ENCODE results near the gene KCNH2.

KCNH2 gene

DNA sequence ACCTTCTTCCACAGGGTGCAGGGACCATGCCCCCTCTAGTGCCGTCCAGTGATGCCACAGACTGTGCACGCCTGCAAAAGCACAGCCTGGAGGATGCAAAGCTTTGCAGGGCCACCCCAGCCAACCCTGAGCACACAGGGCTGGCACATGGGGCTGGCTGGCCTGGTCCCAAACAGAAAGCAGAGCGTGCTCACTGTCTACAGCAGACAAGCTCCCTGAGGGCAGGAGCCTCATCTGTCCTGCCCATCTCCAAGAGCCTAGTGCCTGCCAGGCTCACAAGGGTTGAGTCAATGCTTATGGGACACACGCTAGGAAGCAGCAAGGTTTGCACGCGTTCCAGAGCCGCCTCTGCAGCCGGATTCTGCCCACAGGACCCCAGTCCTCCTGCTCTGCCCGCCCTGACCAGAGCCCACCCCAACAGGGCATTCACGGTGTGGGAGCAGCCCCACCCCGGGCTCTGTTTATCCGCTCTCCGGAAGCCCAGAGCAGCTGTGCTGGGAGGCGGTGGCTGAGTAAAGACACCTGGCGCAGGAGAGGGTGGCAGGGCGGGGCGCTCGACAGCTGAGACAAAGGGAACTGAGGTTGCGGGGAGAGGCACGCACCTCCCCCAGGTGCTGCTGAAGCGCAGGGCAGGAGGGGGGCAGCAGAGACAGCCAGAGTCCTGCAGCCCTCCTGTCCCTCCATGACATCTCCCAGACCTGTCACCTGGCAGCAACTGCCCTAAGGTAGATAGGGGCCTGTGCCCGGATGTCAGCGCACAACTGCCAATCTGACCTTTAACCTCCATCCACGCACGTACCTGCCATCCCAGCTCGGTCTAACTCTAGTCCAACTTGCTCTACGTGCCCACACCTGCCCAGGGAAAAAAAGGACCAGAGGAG, 4.3 kb downstream of the KCNH2 start:
- DNase-seq, result peak in 1 of 2 donors; percentile 27

- DNase-seq, result no peak
Observed at GRCh38 chr7:150972741-150973140, 5.4 kb downstream of the KCNH2 start.

GRCh38 chr7:150972023-150972468, 6.1 kb downstream of the KCNH2 start:
- DNase-seq, result no peak

GRCh38 chr7:150971242-150972022, 6.7 kb downstream of the KCNH2 start:
- no peak for DNase-seq

GRCh38 chr7:150970424-150970823, 7.7 kb downstream of the KCNH2 start:
- DNase-seq, result no peak

DNA sequence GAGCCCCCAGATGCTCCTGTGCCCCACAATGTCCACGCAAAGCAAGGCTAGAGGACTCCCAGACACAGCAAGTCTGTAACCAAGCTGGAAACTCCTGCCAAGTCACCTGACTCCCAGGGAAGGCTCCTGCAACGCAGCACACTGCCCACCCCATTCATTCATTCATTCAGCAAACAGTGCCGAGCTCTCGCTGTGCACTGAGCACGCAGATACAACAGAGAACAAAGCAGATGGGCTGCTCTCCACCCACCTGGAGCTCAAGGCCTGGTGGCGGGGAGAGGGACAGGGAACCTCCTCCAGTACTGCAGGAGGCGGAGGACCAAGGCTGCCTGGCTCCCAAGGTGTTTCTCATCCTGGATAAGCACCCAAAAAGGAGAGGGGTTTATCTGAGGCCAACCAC, 8.6 kb downstream of the KCNH2 start:
- no peak for DNase-seq

DNA sequence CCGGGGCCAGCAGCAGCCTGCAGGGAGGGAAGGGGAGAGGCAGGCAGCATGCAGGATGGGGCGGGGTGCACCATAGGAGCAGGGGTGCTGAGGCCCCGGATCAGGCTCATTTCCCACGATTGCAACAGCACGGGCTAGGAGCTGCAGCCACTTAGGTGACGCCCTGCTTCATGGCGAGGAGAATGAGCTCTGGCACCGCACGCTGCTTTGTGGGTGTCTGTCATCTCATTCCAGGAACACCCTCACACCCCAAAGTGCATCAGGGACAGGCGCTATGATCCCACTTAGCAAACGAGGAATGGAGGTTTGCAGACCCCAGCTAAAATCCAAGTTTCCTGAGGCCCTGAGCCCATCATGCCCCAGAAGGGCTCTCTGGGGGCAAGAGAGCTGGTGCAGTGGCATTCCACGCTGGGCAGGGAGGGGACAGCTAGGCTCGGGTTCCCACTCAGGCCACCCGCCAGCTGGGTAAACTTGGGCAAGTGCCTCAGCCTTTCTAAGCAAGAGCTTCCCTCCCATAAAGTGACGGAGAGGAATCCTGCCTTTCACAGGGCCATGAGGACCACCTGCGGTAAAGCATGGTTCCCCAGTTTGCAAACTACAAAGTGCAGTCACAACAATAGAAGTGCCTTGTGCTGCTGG, 9.3 kb downstream of the KCNH2 start:
- no peak for DNase-seq

GRCh38 chr7:150968056-150968733, 9.9 kb downstream of the KCNH2 start:
- DNase-seq, result no peak

DNA sequence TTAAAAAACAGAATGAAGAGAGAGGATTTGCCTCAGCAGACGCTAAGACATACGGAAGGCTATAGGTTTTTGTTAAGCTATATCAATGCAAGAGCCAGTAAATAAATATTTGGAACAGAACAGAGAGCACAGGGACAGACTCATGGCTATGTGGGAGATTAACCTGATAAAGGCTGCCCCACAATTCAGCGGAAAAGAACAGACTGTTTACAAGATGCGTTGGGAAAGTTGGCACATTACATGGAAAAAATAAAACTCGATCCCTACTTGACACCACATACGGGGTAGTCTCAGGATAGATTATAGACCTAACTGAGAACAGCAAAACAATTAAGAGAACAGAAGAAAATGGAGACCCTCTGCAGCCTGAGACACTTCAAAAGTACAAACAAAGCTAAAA, 10.8 kb downstream of the KCNH2 start:
- DNase-seq, result no peak

- DNase-seq, result no peak
Observed at GRCh38 chr7:150966002-150966401, 12.1 kb downstream of the KCNH2 start.

DNA sequence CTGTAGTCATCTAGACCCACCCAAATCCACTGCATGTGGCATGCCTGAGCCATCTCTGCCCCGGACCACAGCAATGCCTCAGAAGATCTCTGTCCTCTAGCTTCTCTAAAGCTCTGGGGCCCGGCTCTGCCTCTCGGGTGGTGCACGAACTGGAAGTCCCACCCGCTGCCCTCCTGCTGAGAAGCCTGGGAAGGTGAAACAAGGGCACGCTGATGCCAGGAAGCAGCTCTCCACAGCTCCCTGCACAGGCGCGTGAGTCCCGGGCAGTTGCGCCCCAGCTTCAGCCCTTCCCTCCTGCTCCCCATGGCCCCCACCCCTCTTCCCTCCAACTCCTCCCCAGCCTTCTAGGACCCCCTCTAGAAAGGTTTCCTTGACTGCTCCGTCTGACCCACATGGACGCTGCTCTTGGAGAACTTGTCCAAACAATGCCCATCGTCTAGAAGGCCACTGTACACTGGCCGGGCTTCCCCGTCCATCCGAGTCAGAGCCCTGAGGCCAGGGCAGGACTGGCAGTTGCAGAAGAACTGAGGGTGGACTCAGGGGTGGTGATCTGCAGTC, 12.8 kb downstream of the KCNH2 start:
- DNase-seq, result no peak

DNA sequence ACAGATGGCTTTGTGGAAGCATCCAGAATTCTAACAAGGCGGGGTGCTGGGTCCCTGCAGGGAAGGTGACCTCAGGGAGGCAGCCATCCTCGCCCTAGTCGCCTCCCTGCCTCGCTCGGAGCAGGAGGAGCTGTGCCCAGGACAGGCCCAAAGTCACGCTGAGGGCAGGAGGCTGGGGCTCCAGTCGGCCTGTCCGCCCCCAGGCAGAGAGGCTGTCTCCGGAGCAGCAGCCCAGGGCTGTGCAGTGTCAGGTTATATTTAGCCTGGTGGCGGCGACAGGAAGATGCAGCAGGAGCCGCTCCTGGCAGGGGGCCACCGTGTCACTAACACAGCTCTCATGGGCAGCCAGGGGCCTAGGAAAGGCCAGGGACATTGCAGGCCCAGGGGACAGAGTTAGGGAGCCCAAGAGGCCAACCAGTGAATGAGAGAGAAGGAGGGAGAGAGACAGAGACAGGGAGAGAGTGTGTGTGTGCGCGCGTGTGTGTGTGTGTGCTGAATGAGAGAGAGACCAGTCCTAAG, 13.5 kb downstream of the KCNH2 start:
- DNase-seq, result no peak

- no peak for DNase-seq
Observed at GRCh38 chr7:150963707-150964559, 14.2 kb downstream of the KCNH2 start.

GRCh38 chr7:150962553-150963399, 15.3 kb downstream of the KCNH2 start:
- DNase-seq, result peak; percentile 51 to 58

DNA sequence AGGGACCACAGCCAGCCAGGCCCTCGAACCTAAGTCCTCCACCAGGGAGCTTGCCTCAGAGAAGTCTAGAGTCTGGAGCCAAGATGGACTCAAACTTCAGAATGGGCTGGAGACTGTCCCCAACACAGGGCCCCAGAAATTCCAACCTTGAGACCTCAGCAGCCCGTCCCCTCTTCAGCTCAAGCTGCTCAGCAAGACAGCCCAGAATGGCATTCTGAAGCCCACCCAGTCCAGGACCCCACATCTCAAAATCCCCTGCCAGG, 15.9 kb downstream of the KCNH2 start:
- no peak for DNase-seq

- no peak for DNase-seq
Observed at GRCh38 chr7:150961510-150962289, 16.4 kb downstream of the KCNH2 start.

DNA sequence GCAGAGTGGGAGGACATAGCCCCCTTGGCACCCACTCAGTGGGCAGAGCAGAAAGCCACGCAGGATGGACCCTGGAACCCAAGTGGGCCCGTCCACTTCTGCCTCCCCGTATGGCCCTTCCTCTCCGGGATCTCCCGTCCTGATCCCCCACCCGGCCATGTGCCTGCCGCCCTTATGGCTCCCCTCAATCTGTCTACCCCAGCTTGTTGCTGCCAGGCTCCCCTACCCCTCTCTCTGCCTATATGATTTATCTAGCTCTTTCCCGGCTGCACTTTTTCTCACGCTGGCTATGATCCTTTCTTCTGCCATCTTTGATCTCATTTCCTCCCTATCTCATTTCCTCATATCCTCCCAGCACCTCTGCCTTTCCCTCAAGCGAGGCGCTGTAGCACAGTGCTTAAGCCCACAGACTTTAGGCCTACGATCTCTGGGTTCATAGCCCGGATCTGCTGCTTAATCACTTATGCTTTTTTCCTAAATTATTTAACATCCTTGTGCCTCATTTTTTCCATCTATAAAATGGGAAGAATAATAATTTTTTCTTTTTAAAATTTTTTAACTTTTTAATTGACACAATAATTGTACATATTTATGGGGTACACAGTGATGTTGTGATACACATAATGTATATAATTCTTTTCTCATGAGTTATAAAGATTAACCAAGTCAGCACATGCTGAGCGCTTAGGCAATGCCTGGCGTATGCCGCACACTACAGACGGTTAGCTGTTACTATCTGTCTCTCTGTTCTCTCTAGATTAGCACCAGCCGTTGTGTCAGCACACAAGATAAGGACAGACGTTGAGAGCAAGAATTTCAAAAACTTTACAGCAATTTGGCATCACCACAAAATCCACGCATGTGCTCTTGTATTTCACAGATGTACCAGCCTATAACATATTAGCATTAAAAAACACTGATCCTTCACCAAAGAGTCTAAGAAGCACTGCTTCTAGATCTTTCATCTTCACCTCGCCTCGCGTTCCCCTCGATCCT, 18.1 kb downstream of the KCNH2 start:
- DNase-seq, result no peak

DNA sequence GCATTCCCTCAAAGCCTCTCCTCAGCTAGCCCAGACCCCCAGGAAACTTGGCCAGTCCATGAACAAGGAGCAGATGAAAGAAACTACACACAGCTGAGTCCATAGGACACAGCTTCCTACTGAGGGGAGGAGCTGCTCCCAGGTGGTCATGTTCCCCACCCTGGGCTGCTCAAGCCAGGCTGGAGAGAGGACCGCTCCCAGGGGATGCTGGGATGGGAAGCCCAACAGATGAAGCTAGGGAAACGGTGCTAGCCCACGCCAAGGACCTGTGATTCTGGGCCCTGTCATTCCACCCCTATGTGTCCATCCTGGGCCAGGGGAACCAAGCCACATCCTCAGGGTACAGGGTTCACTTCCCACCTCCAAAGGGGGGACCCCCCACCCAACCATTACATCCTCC, 19.0 kb downstream of the KCNH2 start:
- no peak for DNase-seq

DNA sequence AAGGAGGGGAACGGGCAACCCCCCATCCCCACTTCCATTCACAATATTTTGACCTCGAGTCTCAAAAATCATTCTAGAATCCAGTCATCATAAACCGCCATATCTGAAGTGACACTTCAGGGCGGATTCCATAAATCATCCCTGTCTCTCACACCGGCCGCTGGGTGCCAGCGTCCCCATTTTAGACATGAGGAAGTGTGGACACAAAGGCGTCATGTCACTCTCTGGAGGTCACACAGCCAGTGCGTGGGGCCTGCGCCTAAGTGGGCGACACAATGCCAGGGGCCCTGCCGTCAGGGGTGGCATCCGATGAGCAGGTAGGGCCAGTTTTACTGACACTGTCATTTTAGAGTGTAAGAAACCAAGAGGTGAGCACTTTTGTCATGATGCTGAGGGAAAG, 19.5 kb downstream of the KCNH2 start:
- DNase-seq, result no peak

All from activated CD4-positive, alpha-beta T cell treated with anti-CD3 and anti-CD28 coated beads for 4 hours (primary cell).